Measurements from ENCODE around the gene LPAR1. TPM values are rescaled to one million over a fixed set of nuclear protein-coding genes. Genes with fewer than 3 reads are reported as not detected.
A peak's percentile ranks its signal among the peaks of the same experiment; 100 is the strongest.

The LPAR1 gene
- total and polyA plus RNA-seq, 10 of the 15 experiments (the other 5 are each of a cell fraction or from before 2014, with no cell fraction given), result 3.3 to 12.9 (median 8.4) TPM

DNA sequence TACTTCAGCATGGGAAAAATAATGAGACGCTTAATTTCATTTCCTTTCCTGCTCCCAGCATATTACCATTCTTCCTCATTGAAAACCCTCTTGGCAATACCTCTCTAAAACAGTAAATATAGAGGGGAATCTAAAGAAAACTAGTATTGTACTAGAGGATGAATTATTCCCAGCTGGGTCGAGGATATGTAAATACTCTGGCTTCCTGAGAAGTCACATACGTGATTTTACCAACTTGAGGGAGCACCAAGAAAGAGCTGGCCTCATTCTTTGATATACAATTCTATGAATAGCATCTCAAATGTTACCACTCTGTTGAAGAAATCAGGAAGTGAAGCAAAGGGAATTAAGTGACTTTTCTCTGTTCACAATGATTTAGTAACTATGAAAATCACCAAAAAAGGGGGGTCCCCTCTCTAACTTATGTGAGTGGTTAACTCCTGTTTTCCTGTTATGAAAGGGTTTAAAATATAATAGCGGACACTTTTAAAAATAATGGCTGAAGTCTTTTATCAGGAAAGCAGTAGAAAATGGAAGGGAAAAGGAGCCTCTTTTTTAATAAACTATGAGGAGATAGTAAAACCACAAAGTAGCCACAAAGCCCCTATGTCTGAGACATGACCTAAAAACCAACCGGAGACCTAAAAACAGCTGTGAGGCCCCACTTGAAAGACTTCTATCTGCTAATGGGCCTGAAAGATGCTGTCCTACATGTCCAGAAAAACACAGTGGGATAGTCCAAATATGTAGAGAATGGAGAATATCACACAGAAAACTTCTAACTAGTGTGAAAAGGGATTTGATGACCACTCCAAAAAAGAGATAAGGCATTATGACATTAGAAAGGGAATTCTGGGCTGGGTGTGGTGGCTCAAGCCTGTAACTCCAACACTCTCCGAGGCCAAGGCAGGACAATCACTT is 42.6 kb downstream of the LPAR1 start (continued):
- TF ChIP-seq MTA2 (IDR thresholded peaks at IDR 0.05; ENCODE audit: low read depth) (peak; percentile 70; the same call in 1 of the 2 replicates), ATF7 (IDR thresholded peaks at IDR 0.05; ENCODE audit: low read depth) (peak; percentile 58), SPI1 (IDR thresholded peaks at IDR 0.05; ENCODE audit: borderline replicate concordance, insufficient read depth, low read depth, low read length) (peak; percentile 74; the same call in 1 of the 2 replicates), RUNX3 (IDR thresholded peaks at IDR 0.05; ENCODE audit: low read length) (peak; percentile 85), POLR2AphosphoS5 (IDR thresholded peaks at IDR 0.05; ENCODE audit: low read length) (no peak), E2F8 (IDR thresholded peaks at IDR 0.05; ENCODE audit: low read depth, partially characterized antibody) (no peak), SREBF1 (IDR thresholded peaks at IDR 0.05; ENCODE audit: low read length) (no peak), IKZF2 (IDR thresholded peaks at IDR 0.05) (peak; percentile 68 to 69; a peak in 3 of 4 replicates), RB1 (IDR thresholded peaks at IDR 0.05; ENCODE audit: borderline replicate concordance) (no peak), RCOR1 (conservative IDR thresholded peaks at IDR 0.05; ENCODE audit: low read depth, low read length) (no peak), JUNB (IDR thresholded peaks at IDR 0.05) (peak; percentile 46; the same call in 1 of the 2 replicates), IKZF1 (conservative IDR thresholded peaks at IDR 0.05) (peak; percentile 73), WRNIP1 (IDR thresholded peaks at IDR 0.05; ENCODE audit: borderline replicate concordance, low read depth, low read length) (no peak), DPF2 (IDR thresholded peaks at IDR 0.05) (peak; percentile 54; the same call in 1 of the 2 replicates), STAT3 (IDR thresholded peaks at IDR 0.05; ENCODE audit: low read depth, low read length) (no peak), ZBED1 (IDR thresholded peaks at IDR 0.05; ENCODE audit: borderline replicate concordance) (0 out of 2 replicates have a peak, but pooled peaks have one; percentile 30), EP300 (IDR thresholded peaks at IDR 0.05; ENCODE audit: borderline replicate concordance in 1 of 2, control insufficient read depth in 1 of 2, low read depth in 2 of 2, low read length in 2 of 2) (peak; percentile 26 to 62; a peak in 3 of 4 replicates), GATAD2B (conservative IDR thresholded peaks at IDR 0.05; ENCODE audit: low read depth) (no peak), SIN3A (IDR thresholded peaks at IDR 0.05; ENCODE audit: low read depth, low read length) (no peak)
- TF ChIP-seq, protein P1, sequence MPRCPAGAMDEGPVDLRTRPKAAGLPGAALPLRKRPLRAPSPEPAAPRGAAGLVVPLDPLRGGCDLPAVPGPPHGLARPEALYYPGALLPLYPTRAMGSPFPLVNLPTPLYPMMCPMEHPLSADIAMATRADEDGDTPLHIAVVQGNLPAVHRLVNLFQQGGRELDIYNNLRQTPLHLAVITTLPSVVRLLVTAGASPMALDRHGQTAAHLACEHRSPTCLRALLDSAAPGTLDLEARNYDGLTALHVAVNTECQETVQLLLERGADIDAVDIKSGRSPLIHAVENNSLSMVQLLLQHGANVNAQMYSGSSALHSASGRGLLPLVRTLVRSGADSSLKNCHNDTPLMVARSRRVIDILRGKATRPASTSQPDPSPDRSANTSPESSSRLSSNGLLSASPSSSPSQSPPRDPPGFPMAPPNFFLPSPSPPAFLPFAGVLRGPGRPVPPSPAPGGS (IDR thresholded peaks at IDR 0.05; ENCODE audit: borderline replicate concordance, insufficient read depth, low read depth, low read length, poor library complexity, severe bottlenecking), result no peak
- TF ChIP-seq, protein P2, sequence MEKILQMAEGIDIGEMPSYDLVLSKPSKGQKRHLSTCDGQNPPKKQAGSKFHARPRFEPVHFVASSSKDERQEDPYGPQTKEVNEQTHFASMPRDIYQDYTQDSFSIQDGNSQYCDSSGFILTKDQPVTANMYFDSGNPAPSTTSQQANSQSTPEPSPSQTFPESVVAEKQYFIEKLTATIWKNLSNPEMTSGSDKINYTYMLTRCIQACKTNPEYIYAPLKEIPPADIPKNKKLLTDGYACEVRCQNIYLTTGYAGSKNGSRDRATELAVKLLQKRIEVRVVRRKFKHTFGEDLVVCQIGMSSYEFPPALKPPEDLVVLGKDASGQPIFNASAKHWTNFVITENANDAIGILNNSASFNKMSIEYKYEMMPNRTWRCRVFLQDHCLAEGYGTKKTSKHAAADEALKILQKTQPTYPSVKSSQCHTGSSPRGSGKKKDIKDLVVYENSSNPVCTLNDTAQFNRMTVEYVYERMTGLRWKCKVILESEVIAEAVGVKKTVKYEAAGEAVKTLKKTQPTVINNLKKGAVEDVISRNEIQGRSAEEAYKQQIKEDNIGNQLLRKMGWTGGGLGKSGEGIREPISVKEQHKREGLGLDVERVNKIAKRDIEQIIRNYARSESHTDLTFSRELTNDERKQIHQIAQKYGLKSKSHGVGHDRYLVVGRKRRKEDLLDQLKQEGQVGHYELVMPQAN (conservative IDR thresholded peaks at IDR 0.05), result no peak

All from GM12878 (cell line).